ENCODE results near the gene SLC29A2.

Gene SLC29A2

GRCh38 chr11:66318600-66318970 lies 53.0 kb downstream of the SLC29A2 start:
- no peak for ATAC-seq
- TF ChIP-seq CSRNP3 (CRISPR knock-in tag; IDR thresholded peaks at IDR 0.05) (no peak), ZNF565 (CRISPR knock-in tag; conservative IDR thresholded peaks at IDR 0.05; ENCODE audit: low read depth) (no peak), ZNF70 (CRISPR knock-in tag; IDR thresholded peaks at IDR 0.05) (no peak), PPARA (CRISPR knock-in tag; IDR thresholded peaks at IDR 0.05; ENCODE audit: borderline replicate concordance) (no peak), ZFP30 (CRISPR knock-in tag; IDR thresholded peaks at IDR 0.05) (no peak), POU6F1 (CRISPR knock-in tag; IDR thresholded peaks at IDR 0.05; ENCODE audit: borderline replicate concordance, low read depth) (no peak)

GRCh38 chr11:66317723-66318599 lies 53.6 kb downstream of the SLC29A2 start:
- ATAC-seq = no peak
- no peak for TF ChIP-seq RARB (CRISPR knock-in tag; IDR thresholded peaks at IDR 0.05)
- TF ChIP-seq OSR1 (CRISPR knock-in tag; IDR thresholded peaks at IDR 0.05) = no peak
- no peak for TF ChIP-seq GLIS3 (CRISPR knock-in tag; IDR thresholded peaks at IDR 0.05)
- no peak for TF ChIP-seq ZNF8 (CRISPR knock-in tag; IDR thresholded peaks at IDR 0.05)
- TF ChIP-seq TCF4 (CRISPR knock-in tag; IDR thresholded peaks at IDR 0.05; ENCODE audit: borderline replicate concordance) = no peak
- TF ChIP-seq PATZ1 (CRISPR knock-in tag; IDR thresholded peaks at IDR 0.05; ENCODE audit: borderline replicate concordance) = no peak
- no peak for TF ChIP-seq BACH2 (CRISPR knock-in tag; IDR thresholded peaks at IDR 0.05; ENCODE audit: borderline replicate concordance)
- TF ChIP-seq CSRNP3 (CRISPR knock-in tag; IDR thresholded peaks at IDR 0.05) = no peak
- no peak for TF ChIP-seq ARNTL (CRISPR knock-in tag; IDR thresholded peaks at IDR 0.05; ENCODE audit: borderline replicate concordance, low read depth)
- TF ChIP-seq ZC3H10 (CRISPR knock-in tag; IDR thresholded peaks at IDR 0.05) = no peak
- TF ChIP-seq ZFP30 (CRISPR knock-in tag; IDR thresholded peaks at IDR 0.05) = no peak
- no peak for TF ChIP-seq ZNF70 (CRISPR knock-in tag; IDR thresholded peaks at IDR 0.05)
- no peak for TF ChIP-seq CREB5 (CRISPR knock-in tag; IDR thresholded peaks at IDR 0.05; ENCODE audit: low read depth)
- TF ChIP-seq TOX (CRISPR knock-in tag; IDR thresholded peaks at IDR 0.05; ENCODE audit: borderline replicate concordance) = no peak
- no peak for TF ChIP-seq SNAI2 (CRISPR knock-in tag; IDR thresholded peaks at IDR 0.05)

- no peak for ATAC-seq
- TF ChIP-seq ISL1 (CRISPR knock-in tag; IDR thresholded peaks at IDR 0.05) (no peak), PPARA (CRISPR knock-in tag; IDR thresholded peaks at IDR 0.05; ENCODE audit: borderline replicate concordance) (no peak), ESRRG (CRISPR knock-in tag; IDR thresholded peaks at IDR 0.05) (no peak), CREB5 (CRISPR knock-in tag; IDR thresholded peaks at IDR 0.05; ENCODE audit: low read depth) (no peak), BACH2 (CRISPR knock-in tag; IDR thresholded peaks at IDR 0.05; ENCODE audit: borderline replicate concordance) (no peak), PATZ1 (CRISPR knock-in tag; IDR thresholded peaks at IDR 0.05; ENCODE audit: borderline replicate concordance) (no peak), CSRNP3 (CRISPR knock-in tag; IDR thresholded peaks at IDR 0.05) (no peak), SNAI2 (CRISPR knock-in tag; IDR thresholded peaks at IDR 0.05) (no peak), ARNTL (CRISPR knock-in tag; IDR thresholded peaks at IDR 0.05; ENCODE audit: borderline replicate concordance, low read depth) (no peak), TOX (CRISPR knock-in tag; IDR thresholded peaks at IDR 0.05; ENCODE audit: borderline replicate concordance) (no peak), ZNF565 (CRISPR knock-in tag; conservative IDR thresholded peaks at IDR 0.05; ENCODE audit: low read depth) (no peak), OSR1 (CRISPR knock-in tag; IDR thresholded peaks at IDR 0.05) (no peak)
Measured at GRCh38 chr11:66317322-66317722, 54.2 kb downstream of the SLC29A2 start.
